ENCODE data around the gene BRSK2. TPM values are rescaled to one million over a fixed set of nuclear protein-coding genes. Genes with fewer than 3 reads are reported as not detected.

The BRSK2 gene
- total RNA-seq, 2 donors from 2014 or later: 67.5 to 113 TPM

DNA sequence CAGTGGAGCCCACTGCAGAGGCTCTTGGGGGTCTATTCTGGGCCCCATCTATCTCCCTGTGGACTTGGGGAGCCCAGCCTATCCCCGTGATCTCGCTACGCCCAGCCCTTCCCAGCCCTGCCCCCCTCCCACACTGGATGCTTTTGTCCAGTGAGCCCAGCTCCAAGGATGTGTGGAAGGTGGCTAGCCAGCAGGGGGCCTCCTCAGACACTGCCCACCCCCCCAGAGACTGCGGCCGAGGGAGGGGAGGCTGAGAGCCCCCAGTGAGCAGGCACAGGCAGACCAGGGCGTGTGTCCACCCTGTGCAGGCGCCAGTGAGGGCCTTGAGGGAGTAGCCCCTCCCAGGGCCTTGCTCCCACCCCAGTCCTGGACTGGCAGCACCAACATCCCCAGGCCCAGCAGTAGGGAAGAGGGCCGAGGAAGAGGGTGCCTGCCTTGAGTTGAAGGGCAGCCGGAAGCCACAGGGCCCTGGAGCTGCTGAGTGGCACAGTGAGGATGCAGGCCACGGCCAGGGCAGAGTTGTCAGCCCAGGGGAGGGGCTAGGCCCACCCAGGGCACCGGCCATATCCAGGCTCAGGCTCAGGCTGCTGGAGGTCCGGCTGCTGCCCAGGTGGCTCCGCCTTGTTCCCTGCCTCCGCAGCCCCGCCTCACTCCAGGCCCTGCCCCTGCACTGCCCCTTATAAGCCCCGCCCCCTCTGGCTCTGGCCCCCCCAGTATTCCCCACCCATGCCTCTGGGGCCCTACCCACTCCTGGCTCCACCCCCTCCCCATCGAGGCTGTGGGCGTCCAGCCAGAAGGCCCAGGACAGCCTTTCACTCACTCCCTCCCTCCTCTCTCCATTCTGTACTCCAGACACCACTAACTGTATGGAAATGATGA is 68.8 kb downstream of the BRSK2 start:
- DNase-seq: peak; percentile 51 to 67 (median 60)
- no peak overlapping the region for H3K27ac ChIP-seq
- H3K9me3 ChIP-seq: no peaks in the 10 kb centered on the region
- H3K27me3 ChIP-seq: no peaks in the 10 kb centered on the region
- no peak overlapping the region for H3K4me3 ChIP-seq
- 44 to 66% methylated on average over 4 to 16 of the region's 18 CpGs for WGBS, 2 donors
- ATAC-seq: peak; percentile 26
- intact Hi-C loops (cut with DNase I): loop anchor here (10.0 kb wide), 1 partner anchor 594 kb away; no protein-coding TSS in a partner anchor
- no peak for TF ChIP-seq POLR2A (IDR thresholded peaks at IDR 0.05)
- TF ChIP-seq, protein P1, sequence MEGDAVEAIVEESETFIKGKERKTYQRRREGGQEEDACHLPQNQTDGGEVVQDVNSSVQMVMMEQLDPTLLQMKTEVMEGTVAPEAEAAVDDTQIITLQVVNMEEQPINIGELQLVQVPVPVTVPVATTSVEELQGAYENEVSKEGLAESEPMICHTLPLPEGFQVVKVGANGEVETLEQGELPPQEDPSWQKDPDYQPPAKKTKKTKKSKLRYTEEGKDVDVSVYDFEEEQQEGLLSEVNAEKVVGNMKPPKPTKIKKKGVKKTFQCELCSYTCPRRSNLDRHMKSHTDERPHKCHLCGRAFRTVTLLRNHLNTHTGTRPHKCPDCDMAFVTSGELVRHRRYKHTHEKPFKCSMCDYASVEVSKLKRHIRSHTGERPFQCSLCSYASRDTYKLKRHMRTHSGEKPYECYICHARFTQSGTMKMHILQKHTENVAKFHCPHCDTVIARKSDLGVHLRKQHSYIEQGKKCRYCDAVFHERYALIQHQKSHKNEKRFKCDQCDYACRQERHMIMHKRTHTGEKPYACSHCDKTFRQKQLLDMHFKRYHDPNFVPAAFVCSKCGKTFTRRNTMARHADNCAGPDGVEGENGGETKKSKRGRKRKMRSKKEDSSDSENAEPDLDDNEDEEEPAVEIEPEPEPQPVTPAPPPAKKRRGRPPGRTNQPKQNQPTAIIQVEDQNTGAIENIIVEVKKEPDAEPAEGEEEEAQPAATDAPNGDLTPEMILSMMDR (IDR thresholded peaks at IDR 0.05): no peak
- H3K36me3 ChIP-seq (replicated peaks in 1 of 2; ENCODE audit: insufficient read depth in 1 of 2, low read depth in 2 of 2): no peaks in the 10 kb centered on the region
- peaks cover 7% of the 10 kb centered on the region for H3K4me1 ChIP-seq

DNA sequence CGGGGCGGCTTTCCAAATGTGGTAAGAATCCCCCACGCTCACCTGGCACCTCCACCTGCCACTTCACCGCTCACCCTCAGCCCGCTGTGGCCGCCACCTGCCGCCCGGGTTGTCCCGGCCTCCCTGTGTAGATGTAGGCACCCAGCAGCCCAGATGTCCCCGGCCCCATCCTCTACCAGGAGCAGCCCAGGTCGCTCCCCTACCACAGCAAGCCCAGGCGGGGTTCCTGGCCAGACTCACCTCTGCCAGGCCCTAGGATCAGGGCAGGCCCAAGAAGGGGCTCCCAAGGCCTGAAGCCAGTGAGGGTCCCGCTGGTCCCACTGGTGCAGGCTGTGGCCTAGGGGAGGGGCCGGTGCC is 69.5 kb downstream of the BRSK2 start:
- DNase-seq: no peak
- ATAC-seq: peak; percentile 1
- H3K27me3 ChIP-seq: no peaks in the 10 kb centered on the region
- H3K4me1 ChIP-seq: peaks cover 7% of the 10 kb centered on the region
- no peak overlapping the region for H3K4me3 ChIP-seq
- no peaks in the 10 kb centered on the region for H3K36me3 ChIP-seq (replicated peaks in 1 of 2; ENCODE audit: insufficient read depth in 1 of 2, low read depth in 2 of 2)
- TF ChIP-seq, protein P1 (IDR thresholded peaks at IDR 0.05): no peak
- no peak for TF ChIP-seq POLR2A (IDR thresholded peaks at IDR 0.05)
- H3K27ac ChIP-seq: no peak overlapping the region
- 86 to 92% methylated on average over 6 to 14 of the region's 14 CpGs for WGBS, 2 donors
- H3K9me3 ChIP-seq: no peaks in the 10 kb centered on the region
- intact Hi-C loops (cut with DNase I): loop anchor here (10.0 kb wide), 1 partner anchor 594 kb away; no protein-coding TSS in a partner anchor

DNA sequence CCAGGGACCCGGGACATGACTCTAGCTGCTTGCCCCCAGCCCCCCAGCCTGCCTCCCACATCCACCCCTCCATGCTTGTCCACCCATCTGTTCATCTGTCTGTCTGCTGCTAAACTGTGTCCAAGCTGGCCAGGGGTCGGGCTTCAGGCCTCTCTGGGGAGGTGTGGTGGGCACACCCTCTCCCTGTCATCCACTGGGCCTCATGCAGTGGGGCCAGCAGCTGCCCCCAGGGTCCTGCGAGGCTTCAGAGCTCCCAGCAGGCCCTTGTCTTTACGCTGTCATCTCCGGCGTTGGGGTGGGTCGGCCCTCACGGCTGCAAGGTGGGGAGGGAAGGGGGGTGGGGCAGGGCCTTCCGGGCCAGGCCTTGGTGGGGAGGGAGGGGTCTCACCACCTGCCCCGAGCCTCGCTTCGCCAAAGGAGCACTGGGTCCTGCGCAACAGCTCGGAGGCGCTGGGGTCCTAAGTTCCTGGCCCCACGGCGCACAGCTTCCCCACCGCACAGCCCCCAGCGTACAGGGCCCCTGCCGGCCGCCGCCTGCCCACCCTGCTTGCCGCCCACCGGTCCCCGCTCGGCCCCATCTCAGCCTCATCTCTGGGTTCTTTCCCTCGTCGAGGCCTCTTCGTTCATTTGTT is 70.1 kb downstream of the BRSK2 start:
- intact Hi-C loops (cut with DNase I): loop anchor here (10.0 kb wide), 1 partner anchor 595 kb away; no protein-coding TSS in a partner anchor
- ATAC-seq (no peak), DNase-seq (no peak)
- Histone ChIP-seq H3K9me3 (no peaks in the 10 kb centered on the region), H3K4me1 (peaks cover 7% of the 10 kb centered on the region), H3K27ac (no peak overlapping the region), H3K36me3 (replicated peaks in 1 of 2; ENCODE audit: insufficient read depth in 1 of 2, low read depth in 2 of 2) (no peaks in the 10 kb centered on the region), H3K27me3 (no peaks in the 10 kb centered on the region), H3K4me3 (no peak overlapping the region)
- WGBS, 2 donors: 79 to 80% methylated on average over 15 to 29 of the region's 29 CpGs
- TF ChIP-seq, protein P1 (IDR thresholded peaks at IDR 0.05): no peak
- no peak for TF ChIP-seq POLR2A (IDR thresholded peaks at IDR 0.05)

DNA sequence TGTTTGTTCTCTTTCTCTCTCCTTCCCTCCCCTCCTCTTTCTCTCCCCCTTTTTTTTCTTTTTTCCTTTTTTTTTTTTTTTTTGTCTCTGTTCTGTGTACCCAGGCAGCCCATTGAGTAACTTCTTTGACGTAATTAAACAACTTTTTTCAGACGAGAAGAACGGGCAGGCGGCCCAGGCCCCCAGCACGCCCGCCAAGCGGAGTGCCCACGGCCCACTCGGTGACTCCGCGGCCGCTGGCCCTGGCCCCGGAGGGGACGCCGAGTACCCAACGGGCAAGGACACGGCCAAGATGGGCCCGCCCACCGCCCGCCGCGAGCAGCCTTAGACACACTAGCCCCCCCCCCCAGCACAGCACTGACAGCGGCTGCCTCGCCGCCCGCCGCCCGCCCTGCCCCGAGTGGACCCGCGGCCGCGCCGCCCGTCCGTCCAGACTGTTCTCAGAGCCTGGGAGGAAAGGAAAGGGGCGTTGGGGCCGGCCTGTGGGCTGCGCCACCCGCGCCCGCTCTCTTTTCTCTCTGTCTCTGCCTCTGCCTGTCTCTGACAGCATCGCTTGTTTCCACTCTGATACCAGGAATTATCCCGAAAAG is 70.8 kb downstream of the BRSK2 start:
- intact Hi-C loops (cut with DNase I): no loop called here
- Histone ChIP-seq H3K4me3 (no peak overlapping the region), H3K36me3 (replicated peaks in 1 of 2; ENCODE audit: insufficient read depth in 1 of 2, low read depth in 2 of 2) (no peaks in the 10 kb centered on the region), H3K4me1 (peaks cover 7% of the 10 kb centered on the region), H3K27ac (no peak overlapping the region), H3K9me3 (no peaks in the 10 kb centered on the region), H3K27me3 (no peaks in the 10 kb centered on the region)
- 83 to 88% methylated on average over 17 to 40 of the region's 44 CpGs for WGBS, 2 donors
- DNase-seq: peak in 1 of 4 donors; percentile 45
- TF ChIP-seq POLR2A (IDR thresholded peaks at IDR 0.05): no peak
- TF ChIP-seq, protein P1 (IDR thresholded peaks at IDR 0.05): no peak
- ATAC-seq: no peak
